GM19328 (cell line): ENCODE measurements around the gene ZNF536.
"Not testable (repeated sequence)": the region's sequence is repeated elsewhere in the genome, so short reads cannot be mapped to it uniquely, and the experiment has no call there.

Experiments
- ATAC-seq: cut with Tn5 transposase; IDR thresholded peaks from one replicate; pipeline ENCODE4 v1.9.1; 2021; ENCODE audit warnings: mild to moderate bottlenecking, moderate library complexity; ENCODE audit not compliant: unreplicated experiment

ZNF536 gene

GRCh38 chr19:30386551-30387143 is 14.5 kb downstream of the ZNF536 start:
- no peak for ATAC-seq

GRCh38 chr19:30387311-30388115 is 15.3 kb downstream of the ZNF536 start:
- ATAC-seq, result no peak

- ATAC-seq, result no peak
Observed at GRCh38 chr19:30388327-30388726, 16.1 kb downstream of the ZNF536 start.

GRCh38 chr19:30388819-30389218 is 16.6 kb downstream of the ZNF536 start:
- ATAC-seq, result no peak

- ATAC-seq, result no peak
Observed at GRCh38 chr19:30390356-30390988, 18.3 kb downstream of the ZNF536 start.

GRCh38 chr19:30391052-30391451 is 18.9 kb downstream of the ZNF536 start:
- no peak for ATAC-seq

GRCh38 chr19:30391554-30392551 is 19.7 kb downstream of the ZNF536 start:
- no peak for ATAC-seq

- ATAC-seq, result no peak
Observed at GRCh38 chr19:30393046-30393445, 20.9 kb downstream of the ZNF536 start.

- ATAC-seq, result no peak
Observed at GRCh38 chr19:30393729-30394480, 21.7 kb downstream of the ZNF536 start.

- ATAC-seq, result no peak
Observed at GRCh38 chr19:30394481-30395151, 22.4 kb downstream of the ZNF536 start.

GRCh38 chr19:30395283-30395682 is 23.1 kb downstream of the ZNF536 start:
- no peak for ATAC-seq

- ATAC-seq, result not testable (repeated sequence)
Observed at GRCh38 chr19:30398539-30398938, 26.4 kb downstream of the ZNF536 start.

- no peak for ATAC-seq
Observed at GRCh38 chr19:30401956-30402355, 29.8 kb downstream of the ZNF536 start.

GRCh38 chr19:30402436-30403202 is 30.4 kb downstream of the ZNF536 start:
- ATAC-seq, result no peak

- no peak for ATAC-seq
Observed at GRCh38 chr19:30403203-30403985, 31.2 kb downstream of the ZNF536 start.

GRCh38 chr19:30406220-30407067 is 34.3 kb downstream of the ZNF536 start:
- no peak for ATAC-seq

GRCh38 chr19:30407068-30407709 is 35.0 kb downstream of the ZNF536 start:
- ATAC-seq, result no peak
